ENCODE results near the gene TXK. TPM values are rescaled to one million over a fixed set of nuclear protein-coding genes. Genes with fewer than 3 reads are reported as not detected.

Gene TXK

GRCh38 chr4:48018112-48018511, 115.9 kb downstream of the TXK start:
- Histone ChIP-seq H3K23ac (ENCODE audit: low read length in 2 of 2) (no peak overlapping the region), H2AK5ac (ENCODE audit: low read length, severe bottlenecking) (no peak overlapping the region), H3K27ac (ENCODE audit: low read length, poor library complexity, severe bottlenecking) (no peak overlapping the region), H3K14ac (ENCODE audit: low read length in 2 of 2) (no peak overlapping the region), H2AFZ (ENCODE audit: low read depth, low read length) (no peak overlapping the region), H3K4me2 (ENCODE audit: low read length, poor library complexity, severe bottlenecking) (no peak overlapping the region), H4K8ac (ENCODE audit: low read length) (no peak overlapping the region), H2BK120ac (ENCODE audit: low read depth, low read length) (no peak overlapping the region), H2BK15ac (ENCODE audit: low read depth, poor library complexity, severe bottlenecking) (no peak overlapping the region), H2BK5ac (ENCODE audit: low read depth, low read length, poor library complexity, severe bottlenecking) (no peak overlapping the region), H3K9ac (ENCODE audit: low read length) (no peak overlapping the region), H3K36me3 (ENCODE audit: control insufficient read depth in 1 of 2, insufficient read depth in 2 of 2, low read depth in 1 of 2, low read length in 2 of 2) (no peaks in the 10 kb centered on the region), H3K79me1 (replicated peaks; ENCODE audit: low read length, poor library complexity, severe bottlenecking) (peaks cover 2% of the 10 kb centered on the region), H2BK12ac (ENCODE audit: low read length in 2 of 2) (no peak overlapping the region), H3K4ac (ENCODE audit: low read depth in 1 of 2, low read length in 2 of 2) (no peak overlapping the region), H3K9me3 (ENCODE audit: control insufficient read depth, low read length) (no peaks in the 10 kb centered on the region), H3K4me1 (ENCODE audit: control insufficient read depth, insufficient read depth, low read depth, low read length) (peaks cover 7% of the 10 kb centered on the region), H3K27me3 (ENCODE audit: control insufficient read depth in 1 of 2, insufficient read depth in 1 of 2, low read length in 2 of 2) (peaks cover 0 to 24% of the 10 kb centered on the region in 2 experiments), H4K91ac (ENCODE audit: low read length) (no peak overlapping the region), H3K18ac (ENCODE audit: low read depth in 1 of 2, low read length in 2 of 2) (no peak overlapping the region), H3K4me3 (ENCODE audit: insufficient read depth in 1 of 2, low read depth in 1 of 2, low read length in 2 of 2) (no peak overlapping the region)
- DNase-seq: no peak
- WGBS: 96% methylated on average over 2 of the region's 2 CpGs

DNA sequence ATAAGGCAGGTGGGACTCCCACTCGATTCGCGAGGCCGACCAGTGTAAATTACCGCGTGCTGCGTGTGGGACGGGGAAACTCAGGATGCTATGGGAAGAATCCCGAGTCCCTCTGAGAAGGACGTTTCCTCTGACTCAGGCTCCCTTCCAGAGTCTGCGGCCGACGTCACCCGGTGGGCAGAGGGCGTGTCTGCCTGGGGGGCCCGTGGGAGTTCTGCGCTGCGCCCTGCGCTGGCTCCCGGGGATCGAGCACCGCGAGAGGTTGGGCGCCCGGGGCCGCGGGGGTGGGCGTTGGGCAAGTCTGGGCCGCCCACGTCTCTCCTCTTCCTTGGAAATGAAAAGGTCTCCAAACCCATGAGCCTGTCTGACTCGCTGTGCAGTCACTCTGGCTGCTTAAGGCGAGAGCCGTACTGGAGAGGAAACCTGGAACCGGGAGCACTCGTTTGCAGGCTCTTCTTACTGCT, 116.9 kb downstream of the TXK start:
- H3K23ac ChIP-seq (ENCODE audit: low read length in 2 of 2): no peak overlapping the region
- peak overlapping the region; percentile 76 for H3K9ac ChIP-seq (ENCODE audit: low read length)
- H3K4me2 ChIP-seq (ENCODE audit: low read length, poor library complexity, severe bottlenecking): peak overlapping the region; percentile 100
- H4K91ac ChIP-seq (ENCODE audit: low read length): no peak overlapping the region
- peaks cover 2% of the 10 kb centered on the region for H3K79me1 ChIP-seq (replicated peaks; ENCODE audit: low read length, poor library complexity, severe bottlenecking)
- WGBS: 2% methylated on average over 35 of the region's 35 CpGs
- no peak overlapping the region for H3K27ac ChIP-seq (ENCODE audit: low read length, poor library complexity, severe bottlenecking)
- H3K4me1 ChIP-seq (ENCODE audit: control insufficient read depth, insufficient read depth, low read depth, low read length): peaks cover 7% of the 10 kb centered on the region
- peak overlapping the region; percentile 82 to 92 for H3K4me3 ChIP-seq (ENCODE audit: insufficient read depth in 1 of 2, low read depth in 1 of 2, low read length in 2 of 2)
- DNase-seq: peak; percentile 82
- no peak overlapping the region for H2BK5ac ChIP-seq (ENCODE audit: low read depth, low read length, poor library complexity, severe bottlenecking)
- H3K4ac ChIP-seq (ENCODE audit: low read depth in 1 of 2, low read length in 2 of 2): no peak overlapping the region
- peak overlapping the region; percentile 63 to 70 for H3K18ac ChIP-seq (ENCODE audit: low read depth in 1 of 2, low read length in 2 of 2)
- H2BK120ac ChIP-seq (ENCODE audit: low read depth, low read length): no peak overlapping the region
- H3K27me3 ChIP-seq (ENCODE audit: control insufficient read depth in 1 of 2, insufficient read depth in 1 of 2, low read length in 2 of 2): peaks cover 0 to 24% of the 10 kb centered on the region in 2 experiments
- H2BK12ac ChIP-seq (ENCODE audit: low read length in 2 of 2): peak overlapping the region in 1 of 2 experiments; percentile 57
- peak overlapping the region; percentile 32 for H4K8ac ChIP-seq (ENCODE audit: low read length)
- H3K36me3 ChIP-seq (ENCODE audit: control insufficient read depth in 1 of 2, insufficient read depth in 2 of 2, low read depth in 1 of 2, low read length in 2 of 2): no peaks in the 10 kb centered on the region
- H3K14ac ChIP-seq (ENCODE audit: low read length in 2 of 2): no peak overlapping the region
- no peaks in the 10 kb centered on the region for H3K9me3 ChIP-seq (ENCODE audit: control insufficient read depth, low read length)
- H2AFZ ChIP-seq (ENCODE audit: low read depth, low read length): peak overlapping the region; percentile 62
- H2AK5ac ChIP-seq (ENCODE audit: low read length, severe bottlenecking): no peak overlapping the region
- H2BK15ac ChIP-seq (ENCODE audit: low read depth, poor library complexity, severe bottlenecking): peak overlapping the region; percentile 45

Small RNAs within 50 kb of the gene (small RNA-seq; reads per million reads assigned to genes)
- not detected for gene RF00019 (ENCODE audit: low read depth)
- not detected for gene RF00026 (ENCODE audit: low read depth)
- gene RNU6-838P (ENCODE audit: low read depth): not detected
